ENCODE measurements around the gene TXLNA.
A peak's percentile ranks its signal among the peaks of the same experiment; 100 is the strongest.

TXLNA gene

GRCh38 chr1:32186077-32186476 is 6.6 kb downstream of the TXLNA start:
- DNase-seq = no peak

- no peak for DNase-seq
Observed at GRCh38 chr1:32186491-32186890, 7.0 kb downstream of the TXLNA start.

DNA sequence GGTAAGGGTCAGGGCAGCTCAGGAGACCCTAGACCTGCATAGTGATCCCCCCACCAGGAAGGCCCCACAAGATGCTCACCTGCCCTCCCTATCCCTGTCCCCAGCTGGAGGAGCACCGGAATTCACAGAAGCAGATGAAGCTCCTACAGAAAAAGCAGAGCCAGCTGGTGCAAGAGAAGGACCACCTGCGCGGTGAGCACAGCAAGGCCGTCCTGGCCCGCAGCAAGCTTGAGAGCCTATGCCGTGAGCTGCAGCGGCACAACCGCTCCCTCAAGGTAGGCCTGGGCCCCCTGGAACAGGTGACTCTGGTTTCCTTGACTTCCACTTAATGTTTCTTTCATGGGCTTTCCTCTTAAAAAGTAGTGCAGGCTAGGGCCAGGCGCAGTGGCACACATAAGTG is 8.4 kb downstream of the TXLNA start:
- DNase-seq = no peak

- no peak for DNase-seq
Observed at GRCh38 chr1:32192220-32192948, 12.9 kb downstream of the TXLNA start.

GRCh38 chr1:32194984-32195383 is 15.5 kb downstream of the TXLNA start:
- DNase-seq = no peak

DNA sequence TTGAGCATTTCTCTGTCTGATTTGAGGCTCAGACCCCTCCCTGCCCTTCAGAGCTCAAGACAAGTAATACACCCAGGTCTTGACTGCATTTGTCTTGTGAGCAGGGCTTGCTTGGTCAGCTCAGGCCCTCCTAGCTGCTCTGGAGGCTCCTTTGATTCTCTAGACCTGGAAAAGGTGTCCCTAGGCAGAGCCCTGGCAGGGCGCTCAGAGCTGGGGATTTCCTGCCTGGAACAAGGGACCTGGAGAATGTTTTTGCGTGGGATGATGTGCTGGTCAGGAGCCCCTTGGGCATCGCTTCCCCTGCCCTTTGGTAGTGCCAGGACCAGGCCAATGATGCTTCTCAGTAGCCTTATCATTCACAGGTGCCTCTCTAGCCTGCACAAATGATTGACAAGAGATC is 16.1 kb downstream of the TXLNA start:
- no peak for DNase-seq

- DNase-seq = no peak
Observed at GRCh38 chr1:32195972-32196823, 16.7 kb downstream of the TXLNA start.

- DNase-seq = no peak
Observed at GRCh38 chr1:32197074-32197473, 17.6 kb downstream of the TXLNA start.

GRCh38 chr1:32197837-32198236 is 18.4 kb downstream of the TXLNA start:
- no peak for DNase-seq

DNA sequence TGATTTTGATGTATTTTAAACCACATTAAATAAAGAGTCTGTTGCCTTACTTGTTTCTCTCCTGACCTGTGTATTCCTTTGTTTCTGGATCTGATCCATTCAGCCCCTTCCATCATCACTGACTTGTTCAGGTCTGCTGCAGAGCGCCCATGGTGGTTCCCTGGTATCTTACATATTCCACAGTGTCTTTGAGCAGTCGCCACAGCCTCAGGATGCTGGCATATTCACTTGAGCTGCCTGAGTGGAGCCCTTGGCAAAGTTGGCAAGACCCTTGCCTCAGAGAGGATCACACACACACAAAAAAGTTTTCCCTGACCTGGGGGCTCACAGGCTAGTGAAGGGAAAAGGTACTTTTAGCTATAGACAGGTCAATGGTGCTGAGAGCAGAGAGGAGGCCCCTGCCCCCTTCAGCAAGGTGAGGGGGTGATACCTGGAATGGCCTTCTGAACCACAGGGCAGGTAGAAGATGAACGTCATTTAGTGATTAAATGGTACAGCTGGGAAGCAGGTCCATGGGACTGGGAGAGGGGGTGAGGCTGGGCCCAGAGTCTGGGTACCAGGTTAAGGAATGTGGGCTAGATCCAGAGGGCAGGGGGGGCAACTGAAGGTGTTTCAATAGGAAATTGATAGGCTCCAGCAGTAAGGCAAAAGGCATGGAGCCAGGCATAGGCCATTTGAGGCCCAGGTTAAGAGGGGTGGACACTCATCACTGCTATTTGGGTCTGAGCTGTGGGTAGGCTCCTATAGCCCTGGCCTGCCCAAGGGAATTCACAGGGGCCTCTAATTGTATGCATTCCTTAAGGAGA is 19.0 kb downstream of the TXLNA start:
- no peak for DNase-seq

GRCh38 chr1:32199043-32199716 is 19.7 kb downstream of the TXLNA start:
- DNase-seq = no peak

GRCh38 chr1:32199717-32200072 is 20.2 kb downstream of the TXLNA start:
- no peak for DNase-seq

DNA sequence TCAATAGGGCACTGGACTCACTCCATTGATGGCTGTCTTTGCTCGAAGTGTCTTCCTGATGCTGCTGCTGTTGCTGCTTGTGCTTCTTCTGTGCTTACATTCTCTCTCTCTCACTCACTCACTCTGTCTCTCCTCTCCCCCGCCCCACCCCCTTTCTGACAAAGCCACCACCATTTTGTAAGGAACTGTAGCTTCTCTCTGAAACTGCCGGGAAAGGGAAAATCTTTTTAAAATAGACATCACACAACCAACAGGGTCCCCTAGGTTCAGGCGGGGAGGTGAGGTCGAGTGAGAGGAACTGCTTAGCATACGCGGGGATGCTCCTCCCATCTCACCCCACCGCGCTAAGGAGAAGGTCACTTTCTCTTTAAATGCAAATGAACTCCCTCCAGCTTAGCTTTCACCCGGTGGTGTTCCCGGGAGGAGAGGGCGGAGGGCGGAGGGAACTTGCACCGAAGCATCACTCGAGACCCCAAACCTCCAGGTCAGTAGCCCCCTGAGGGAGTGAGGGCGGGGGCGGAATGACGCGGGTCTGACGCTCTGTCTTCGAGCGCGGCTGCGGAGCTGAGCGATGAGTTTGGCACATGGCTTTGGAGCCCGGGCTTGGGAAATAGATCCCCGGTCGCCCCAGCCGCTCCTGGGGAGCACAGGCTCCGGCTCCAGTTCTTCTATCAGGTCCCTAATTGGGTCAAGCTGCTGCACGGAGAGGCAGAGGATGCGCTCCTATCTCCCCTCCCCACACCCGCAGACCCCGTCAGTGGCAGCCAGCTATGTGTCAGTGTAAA is 20.9 kb downstream of the TXLNA start, which contains the start of gene CCDC28B:
TSS of gene CCDC28B (plus strand) at position 370 of the 785 bp plus-strand sequence. CDS start 1,341 bp downstream, outside the sequence.
- DNase-seq = peak; percentile 66

GRCh38 chr1:32201011-32201855 is 21.8 kb downstream of the TXLNA start:
- peak; percentile 74 for DNase-seq

- DNase-seq = no peak
Observed at GRCh38 chr1:32204943-32205361, 25.5 kb downstream of the TXLNA start.

DNA sequence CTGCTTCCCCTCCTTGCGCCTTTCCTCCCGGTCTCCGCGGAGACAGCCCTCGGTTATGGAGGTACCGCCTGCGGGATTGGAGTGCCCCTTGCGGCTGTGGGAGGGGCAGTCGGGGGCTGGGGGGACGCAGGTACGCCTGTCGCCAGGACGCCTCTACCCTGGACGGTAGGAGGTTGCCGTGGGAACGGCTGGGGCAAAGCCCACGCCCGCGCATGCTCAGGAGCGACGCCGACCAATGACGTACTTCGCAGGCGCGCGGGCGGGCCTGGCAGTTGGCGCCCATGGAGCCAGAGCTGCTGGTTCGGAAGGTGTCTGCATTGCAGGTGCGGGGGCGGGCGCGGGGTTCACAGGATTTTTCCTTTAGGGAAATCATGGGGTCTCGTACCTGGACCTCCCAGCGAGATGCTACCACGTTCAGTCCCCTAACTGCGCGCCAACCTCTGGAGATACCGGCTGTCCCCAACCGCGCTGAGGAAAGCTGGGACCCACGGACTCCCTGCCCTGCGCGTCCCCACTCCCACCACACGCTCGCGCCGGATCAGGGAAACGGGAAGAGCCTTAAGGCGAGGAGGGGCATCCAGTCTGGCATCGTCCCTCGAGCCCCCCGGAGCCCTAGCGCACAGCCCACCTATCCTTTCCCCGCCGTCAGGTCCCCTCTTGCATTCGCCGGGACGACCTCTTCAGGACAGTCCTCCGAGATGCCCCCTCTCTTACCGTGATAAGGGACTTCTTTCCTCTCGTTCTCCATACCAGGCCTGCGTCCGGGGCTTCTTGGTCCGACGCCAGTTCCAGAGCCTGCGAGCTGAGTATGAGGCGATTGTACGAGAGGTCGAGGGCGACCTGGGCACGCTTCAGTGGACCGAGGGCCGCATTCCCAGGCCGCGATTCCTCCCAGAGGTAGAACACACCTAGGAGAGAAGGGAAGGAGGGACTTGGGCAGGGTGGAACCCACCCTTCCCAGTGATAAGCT is 26.2 kb downstream of the TXLNA start, which contains the start of gene IQCC:
TSS of gene IQCC (plus strand) at position 271 of the 970 bp plus-strand sequence. CDS start at position 282, 11 bp downstream.
- peak; percentile 85 for DNase-seq

- no peak for DNase-seq
Observed at GRCh38 chr1:32208469-32208868, 29.0 kb downstream of the TXLNA start.

DNA sequence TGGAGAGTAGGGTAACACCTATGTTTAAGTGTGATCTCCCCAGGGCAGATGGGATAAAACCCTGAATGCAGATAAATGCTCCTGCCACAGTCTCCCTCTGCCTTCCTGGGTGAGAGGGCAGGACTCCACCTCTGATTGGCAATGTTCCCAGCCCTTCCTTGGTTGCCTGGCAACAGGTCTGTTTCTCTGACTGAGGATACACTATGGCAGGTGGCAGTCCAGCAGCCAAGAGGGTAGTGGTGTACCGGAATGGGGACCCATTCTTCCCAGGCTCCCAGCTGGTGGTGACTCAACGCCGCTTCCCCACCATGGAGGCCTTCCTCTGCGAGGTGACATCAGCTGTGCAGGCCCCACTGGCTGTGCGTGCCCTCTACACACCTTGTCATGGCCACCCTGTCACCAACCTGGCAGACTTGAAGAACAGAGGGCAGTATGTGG is 29.4 kb downstream of the TXLNA start, which contains the start of gene DCDC2B:
TSS of gene DCDC2B (plus strand) at position 199 of the 438 bp plus-strand sequence. CDS start at position 204, 5 bp downstream.
- no peak for DNase-seq

All from activated T-cell treated with anti-CD3 and anti-CD28 coated beads, Interleukin-2, amount 50 U/mL, for 1 hour (primary cell).